ENCODE measurements around the gene TSPEAR. TPM values are rescaled to one million over a fixed set of nuclear protein-coding genes. Genes with fewer than 3 reads are reported as not detected.

Gene TSPEAR
- total and polyA plus RNA-seq, 2 of the 13 experiments (the other 11 are each of a cell fraction or from before 2014, with no cell fraction given): 0.07 to 0.32 TPM

DNA sequence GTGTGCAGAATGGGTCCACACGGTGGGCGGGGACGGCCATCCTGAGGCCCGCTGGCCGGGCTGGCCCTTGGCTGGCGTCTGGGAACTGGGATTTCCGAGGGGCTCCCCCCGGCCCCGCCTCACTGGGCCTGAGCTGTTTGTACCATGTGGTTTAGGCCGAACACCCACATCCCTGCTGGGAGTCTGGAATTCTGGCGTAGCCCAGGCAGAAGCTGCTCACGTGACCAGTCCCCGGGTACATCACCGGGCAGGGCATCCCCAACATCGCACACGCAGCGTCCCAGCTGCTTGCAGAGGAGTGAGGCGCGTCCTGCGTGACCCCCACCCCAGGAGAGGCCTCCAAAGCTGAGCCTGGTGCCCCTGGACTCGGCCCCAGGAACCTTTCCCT lies 108.9 kb downstream of the TSPEAR start:
- intact Hi-C loops (cut with micrococcal nuclease; ENCODE audit: unreplicated experiment): no loop called here
- ATAC-seq: no peak; the same call in 2 of the 3 replicates
- WGBS (ENCODE audit: low lambda C conversion rate): no CpG with 5 or more reads among the region's 21 CpGs
- H3K9me3 ChIP-seq (ENCODE audit: low read length): no peaks in the 10 kb centered on the region
- no peak for DNase-seq (ENCODE audit: low spot score)
- no peaks in the 10 kb centered on the region for H3K36me3 ChIP-seq (replicated peaks in 1 of 2; ENCODE audit: control insufficient read depth in 1 of 2, insufficient read depth in 2 of 2, low read length in 2 of 2)
- H2AFZ ChIP-seq (ENCODE audit: low read length): no peak overlapping the region
- no peaks in the 10 kb centered on the region for H4K20me1 ChIP-seq (ENCODE audit: insufficient read depth, low read length)
- FAIRE-seq: no peak
- H3K4me3 ChIP-seq (replicated peaks in 1 of 3; ENCODE audit: insufficient read depth in 1 of 3, low read depth in 2 of 3, low read length in 3 of 3): no peak overlapping the region
- peaks cover 0 to 1% of the 10 kb centered on the region in 2 experiments; a peak in 1 of 5 replicates for H3K27me3 ChIP-seq (ENCODE audit: control insufficient read depth in 1 of 2, insufficient read depth in 2 of 2, low read length in 2 of 2)
- no peak overlapping the region for H3K9ac ChIP-seq (ENCODE audit: insufficient read depth, low read depth, low read length)
- H3K4me1 ChIP-seq (ENCODE audit: insufficient read depth, low read length): no peaks in the 10 kb centered on the region
- H3K27ac ChIP-seq (ENCODE audit: extremely low read length, insufficient read depth, low read length): no peak overlapping the region
- POLR2A ChIA-PET: no interaction called here
- H3K79me2 ChIP-seq (ENCODE audit: insufficient read depth, low read length): no peaks in the 10 kb centered on the region
- in situ Hi-C loops (cut with HindIII; ENCODE audit: extremely low pct_ligation_motif_present, low pct_unique_long_range_greater_than_20kb): no loop called here
- TF ChIP-seq SMC3 (IDR thresholded peaks at IDR 0.05; ENCODE audit: low read length) (no peak), ADNP (CRISPR knock-in tag; IDR thresholded peaks at IDR 0.05) (no peak), TAF1 (CRISPR knock-in tag; IDR thresholded peaks at IDR 0.05) (no peak), TP53 (CRISPR knock-in tag; conservative IDR thresholded peaks at IDR 0.05) (no peak), CENPT (CRISPR knock-in tag; IDR thresholded peaks at IDR 0.05; ENCODE audit: low read depth) (no peak), CBX1 (IDR thresholded peaks at IDR 0.05; ENCODE audit: low read depth) (no peak)
- TF ChIP-seq, protein P1, sequence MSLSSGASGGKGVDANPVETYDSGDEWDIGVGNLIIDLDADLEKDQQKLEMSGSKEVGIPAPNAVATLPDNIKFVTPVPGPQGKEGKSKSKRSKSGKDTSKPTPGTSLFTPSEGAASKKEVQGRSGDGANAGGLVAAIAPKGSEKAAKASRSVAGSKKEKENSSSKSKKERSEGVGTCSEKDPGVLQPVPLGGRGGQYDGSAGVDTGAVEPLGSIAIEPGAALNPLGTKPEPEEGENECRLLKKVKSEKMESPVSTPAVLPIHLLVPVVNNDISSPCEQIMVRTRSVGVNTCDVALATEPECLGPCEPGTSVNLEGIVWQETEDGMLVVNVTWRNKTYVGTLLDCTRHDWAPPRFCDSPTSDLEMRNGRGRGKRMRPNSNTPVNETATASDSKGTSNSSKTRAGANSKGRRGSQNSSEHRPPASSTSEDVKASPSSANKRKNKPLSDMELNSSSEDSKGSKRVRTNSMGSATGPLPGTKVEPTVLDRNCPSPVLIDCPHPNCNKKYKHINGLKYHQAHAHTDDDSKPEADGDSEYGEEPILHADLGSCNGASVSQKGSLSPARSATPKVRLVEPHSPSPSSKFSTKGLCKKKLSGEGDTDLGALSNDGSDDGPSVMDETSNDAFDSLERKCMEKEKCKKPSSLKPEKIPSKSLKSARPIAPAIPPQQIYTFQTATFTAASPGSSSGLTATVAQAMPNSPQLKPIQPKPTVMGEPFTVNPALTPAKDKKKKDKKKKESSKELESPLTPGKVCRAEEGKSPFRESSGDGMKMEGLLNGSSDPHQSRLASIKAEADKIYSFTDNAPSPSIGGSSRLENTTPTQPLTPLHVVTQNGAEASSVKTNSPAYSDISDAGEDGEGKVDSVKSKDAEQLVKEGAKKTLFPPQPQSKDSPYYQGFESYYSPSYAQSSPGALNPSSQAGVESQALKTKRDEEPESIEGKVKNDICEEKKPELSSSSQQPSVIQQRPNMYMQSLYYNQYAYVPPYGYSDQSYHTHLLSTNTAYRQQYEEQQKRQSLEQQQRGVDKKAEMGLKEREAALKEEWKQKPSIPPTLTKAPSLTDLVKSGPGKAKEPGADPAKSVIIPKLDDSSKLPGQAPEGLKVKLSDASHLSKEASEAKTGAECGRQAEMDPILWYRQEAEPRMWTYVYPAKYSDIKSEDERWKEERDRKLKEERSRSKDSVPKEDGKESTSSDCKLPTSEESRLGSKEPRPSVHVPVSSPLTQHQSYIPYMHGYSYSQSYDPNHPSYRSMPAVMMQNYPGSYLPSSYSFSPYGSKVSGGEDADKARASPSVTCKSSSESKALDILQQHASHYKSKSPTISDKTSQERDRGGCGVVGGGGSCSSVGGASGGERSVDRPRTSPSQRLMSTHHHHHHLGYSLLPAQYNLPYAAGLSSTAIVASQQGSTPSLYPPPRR (CRISPR knock-in tag; IDR thresholded peaks at IDR 0.05; ENCODE audit: borderline replicate concordance): no peak
- TF ChIP-seq, protein P2, sequence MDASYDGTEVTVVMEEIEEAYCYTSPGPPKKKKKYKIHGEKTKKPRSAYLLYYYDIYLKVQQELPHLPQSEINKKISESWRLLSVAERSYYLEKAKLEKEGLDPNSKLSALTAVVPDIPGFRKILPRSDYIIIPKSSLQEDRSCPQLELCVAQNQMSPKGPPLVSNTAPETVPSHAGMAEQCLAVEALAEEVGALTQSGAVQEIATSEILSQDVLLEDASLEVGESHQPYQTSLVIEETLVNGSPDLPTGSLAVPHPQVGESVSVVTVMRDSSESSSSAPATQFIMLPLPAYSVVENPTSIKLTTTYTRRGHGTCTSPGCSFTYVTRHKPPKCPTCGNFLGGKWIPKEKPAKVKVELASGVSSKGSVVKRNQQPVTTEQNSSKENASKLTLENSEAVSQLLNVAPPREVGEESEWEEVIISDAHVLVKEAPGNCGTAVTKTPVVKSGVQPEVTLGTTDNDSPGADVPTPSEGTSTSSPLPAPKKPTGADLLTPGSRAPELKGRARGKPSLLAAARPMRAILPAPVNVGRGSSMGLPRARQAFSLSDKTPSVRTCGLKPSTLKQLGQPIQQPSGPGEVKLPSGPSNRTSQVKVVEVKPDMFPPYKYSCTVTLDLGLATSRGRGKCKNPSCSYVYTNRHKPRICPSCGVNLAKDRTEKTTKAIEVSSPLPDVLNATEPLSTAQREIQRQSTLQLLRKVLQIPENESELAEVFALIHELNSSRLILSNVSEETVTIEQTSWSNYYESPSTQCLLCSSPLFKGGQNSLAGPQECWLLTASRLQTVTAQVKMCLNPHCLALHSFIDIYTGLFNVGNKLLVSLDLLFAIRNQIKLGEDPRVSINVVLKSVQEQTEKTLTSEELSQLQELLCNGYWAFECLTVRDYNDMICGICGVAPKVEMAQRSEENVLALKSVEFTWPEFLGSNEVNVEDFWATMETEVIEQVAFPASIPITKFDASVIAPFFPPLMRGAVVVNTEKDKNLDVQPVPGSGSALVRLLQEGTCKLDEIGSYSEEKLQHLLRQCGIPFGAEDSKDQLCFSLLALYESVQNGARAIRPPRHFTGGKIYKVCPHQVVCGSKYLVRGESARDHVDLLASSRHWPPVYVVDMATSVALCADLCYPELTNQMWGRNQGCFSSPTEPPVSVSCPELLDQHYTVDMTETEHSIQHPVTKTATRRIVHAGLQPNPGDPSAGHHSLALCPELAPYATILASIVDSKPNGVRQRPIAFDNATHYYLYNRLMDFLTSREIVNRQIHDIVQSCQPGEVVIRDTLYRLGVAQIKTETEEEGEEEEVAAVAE (CRISPR knock-in tag; IDR thresholded peaks at IDR 0.05; ENCODE audit: borderline replicate concordance): no peak
- TF ChIP-seq, protein P3, sequence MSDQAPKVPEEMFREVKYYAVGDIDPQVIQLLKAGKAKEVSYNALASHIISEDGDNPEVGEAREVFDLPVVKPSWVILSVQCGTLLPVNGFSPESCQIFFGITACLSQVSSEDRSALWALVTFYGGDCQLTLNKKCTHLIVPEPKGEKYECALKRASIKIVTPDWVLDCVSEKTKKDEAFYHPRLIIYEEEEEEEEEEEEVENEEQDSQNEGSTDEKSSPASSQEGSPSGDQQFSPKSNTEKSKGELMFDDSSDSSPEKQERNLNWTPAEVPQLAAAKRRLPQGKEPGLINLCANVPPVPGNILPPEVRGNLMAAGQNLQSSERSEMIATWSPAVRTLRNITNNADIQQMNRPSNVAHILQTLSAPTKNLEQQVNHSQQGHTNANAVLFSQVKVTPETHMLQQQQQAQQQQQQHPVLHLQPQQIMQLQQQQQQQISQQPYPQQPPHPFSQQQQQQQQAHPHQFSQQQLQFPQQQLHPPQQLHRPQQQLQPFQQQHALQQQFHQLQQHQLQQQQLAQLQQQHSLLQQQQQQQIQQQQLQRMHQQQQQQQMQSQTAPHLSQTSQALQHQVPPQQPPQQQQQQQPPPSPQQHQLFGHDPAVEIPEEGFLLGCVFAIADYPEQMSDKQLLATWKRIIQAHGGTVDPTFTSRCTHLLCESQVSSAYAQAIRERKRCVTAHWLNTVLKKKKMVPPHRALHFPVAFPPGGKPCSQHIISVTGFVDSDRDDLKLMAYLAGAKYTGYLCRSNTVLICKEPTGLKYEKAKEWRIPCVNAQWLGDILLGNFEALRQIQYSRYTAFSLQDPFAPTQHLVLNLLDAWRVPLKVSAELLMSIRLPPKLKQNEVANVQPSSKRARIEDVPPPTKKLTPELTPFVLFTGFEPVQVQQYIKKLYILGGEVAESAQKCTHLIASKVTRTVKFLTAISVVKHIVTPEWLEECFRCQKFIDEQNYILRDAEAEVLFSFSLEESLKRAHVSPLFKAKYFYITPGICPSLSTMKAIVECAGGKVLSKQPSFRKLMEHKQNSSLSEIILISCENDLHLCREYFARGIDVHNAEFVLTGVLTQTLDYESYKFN (CRISPR knock-in tag; conservative IDR thresholded peaks at IDR 0.05): no peak
- TF ChIP-seq, protein P4, sequence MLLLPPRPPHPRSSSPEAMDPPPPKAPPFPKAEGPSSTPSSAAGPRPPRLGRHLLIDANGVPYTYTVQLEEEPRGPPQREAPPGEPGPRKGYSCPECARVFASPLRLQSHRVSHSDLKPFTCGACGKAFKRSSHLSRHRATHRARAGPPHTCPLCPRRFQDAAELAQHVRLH (CRISPR knock-in tag; IDR thresholded peaks at IDR 0.05; ENCODE audit: borderline replicate concordance, low read depth): no peak
- no peak overlapping the region for H3K4me2 ChIP-seq (ENCODE audit: low read depth, low read length)
- CTCF ChIA-PET (ENCODE audit: low intra/inter-chr PET ratio, low total read pairs): no interaction called here
- no TSS peak for BruUV-seq (replicated peaks)
